Omental fat pad (tissue), 4 donors: ENCODE measurements around the gene CS. TPM values are rescaled to one million over a fixed set of nuclear protein-coding genes. Genes with fewer than 3 reads are reported as not detected.
A peak's percentile ranks its signal among the peaks of the same experiment; 100 is the strongest.
"Not testable (repeated sequence)": the region's sequence is repeated elsewhere in the genome, so short reads cannot be mapped to it uniquely, and the experiment has no call there.

Source experiments
- ATAC-seq: fragments of 150-250 bp; one replicate; pipeline ENCODE4 v1.9.1; 2016; ENCODE audit warnings: mild to moderate bottlenecking, moderate library complexity; ENCODE audit not compliant: low FRiP score
- DNase-seq: peaks from one replicate; pipeline ENCODE4 v3.0.0-alpha.2; 2019; ENCODE audit warnings: low spot score
- total RNA-seq, 4 donors: library from RNA; depleted of rRNA; stranded (reverse); fragments of >200 nt; gene quantifications; one replicate each; pipeline ENCODE4 v1.1.0, GENCODE V29; 2016
- TF ChIP-seq, protein P1 (sequence below), 3 donors: fragments of 450-650 bp; IDR thresholded peaks; one replicate each; pipeline ENCODE4 v1.5.1; 2016 to 2017; ENCODE audit warnings: antibody characterized with exemption in 3 of 3, mild to moderate bottlenecking in 3 of 3, moderate library complexity in 2 of 3

The CS gene
- total RNA-seq, 4 donors from 2014 or later = 143 to 210 (median 194) TPM

- no peak for ATAC-seq
- DNase-seq = no peak
- TF ChIP-seq, protein P1, sequence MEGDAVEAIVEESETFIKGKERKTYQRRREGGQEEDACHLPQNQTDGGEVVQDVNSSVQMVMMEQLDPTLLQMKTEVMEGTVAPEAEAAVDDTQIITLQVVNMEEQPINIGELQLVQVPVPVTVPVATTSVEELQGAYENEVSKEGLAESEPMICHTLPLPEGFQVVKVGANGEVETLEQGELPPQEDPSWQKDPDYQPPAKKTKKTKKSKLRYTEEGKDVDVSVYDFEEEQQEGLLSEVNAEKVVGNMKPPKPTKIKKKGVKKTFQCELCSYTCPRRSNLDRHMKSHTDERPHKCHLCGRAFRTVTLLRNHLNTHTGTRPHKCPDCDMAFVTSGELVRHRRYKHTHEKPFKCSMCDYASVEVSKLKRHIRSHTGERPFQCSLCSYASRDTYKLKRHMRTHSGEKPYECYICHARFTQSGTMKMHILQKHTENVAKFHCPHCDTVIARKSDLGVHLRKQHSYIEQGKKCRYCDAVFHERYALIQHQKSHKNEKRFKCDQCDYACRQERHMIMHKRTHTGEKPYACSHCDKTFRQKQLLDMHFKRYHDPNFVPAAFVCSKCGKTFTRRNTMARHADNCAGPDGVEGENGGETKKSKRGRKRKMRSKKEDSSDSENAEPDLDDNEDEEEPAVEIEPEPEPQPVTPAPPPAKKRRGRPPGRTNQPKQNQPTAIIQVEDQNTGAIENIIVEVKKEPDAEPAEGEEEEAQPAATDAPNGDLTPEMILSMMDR (IDR thresholded peaks at IDR 0.05) = no peak
These were observed 25.8 kb downstream of the CS start for GRCh38 chr12:56274299-56274698.

- not testable (repeated sequence) for DNase-seq, ATAC-seq
These were observed 27.7 kb downstream of the CS start for GRCh38 chr12:56272468-56272867.

GRCh38 chr12:56271031-56271430, 29.1 kb downstream of the CS start:
- TF ChIP-seq, protein P1 (IDR thresholded peaks at IDR 0.05) = no peak
- no peak for DNase-seq
- no peak for ATAC-seq

DNA sequence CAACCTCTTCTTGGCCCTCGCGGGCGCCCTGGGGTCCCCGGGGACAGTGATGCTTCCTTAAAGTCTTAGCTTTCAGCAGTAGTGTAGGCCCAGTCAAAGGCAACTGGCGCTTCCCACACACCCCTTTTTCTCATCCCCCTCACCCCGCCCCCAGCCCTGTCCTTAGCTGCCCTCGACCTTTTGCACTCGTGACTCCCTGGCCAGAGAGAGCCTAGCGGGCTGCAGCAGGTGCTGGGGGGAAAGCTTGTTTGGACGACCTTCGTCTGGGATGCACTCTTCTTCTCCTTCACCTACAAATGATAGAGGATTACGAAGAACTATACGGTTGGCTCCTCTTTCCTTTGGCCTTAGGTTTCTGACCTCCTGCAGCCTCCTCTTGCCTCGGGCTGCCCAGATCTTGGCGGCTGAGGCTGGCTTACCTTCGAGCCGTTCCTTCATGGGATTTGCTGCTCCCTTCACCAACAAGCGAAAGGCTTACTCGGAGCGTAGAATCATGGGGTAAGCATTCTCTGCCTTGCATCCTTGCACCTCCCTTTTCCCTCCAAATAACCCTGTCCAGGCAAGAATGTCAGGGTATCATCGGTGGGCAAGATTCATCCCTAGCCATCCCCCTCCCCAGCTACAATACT, 32.6 kb downstream of the CS start:
- ATAC-seq (peak; percentile 38), DNase-seq (no peak)
- TF ChIP-seq, protein P1 (IDR thresholded peaks at IDR 0.05) = no peak

- TF ChIP-seq, protein P1 (IDR thresholded peaks at IDR 0.05) = peak in 1 of 3 donors; percentile 19
- ATAC-seq (peak; percentile 95), DNase-seq (peak; percentile 76)
These were observed 33.3 kb downstream of the CS start, which contains the start of gene COQ10A for GRCh38 chr12:56266693-56267442. COQ10A (plus strand) TSS chr12:56266942; CDS start chr12:56267119, 177 bp downstream.

- not testable (repeated sequence) for ATAC-seq, DNase-seq
These were observed 34.0 kb downstream of the CS start for GRCh38 chr12:56266068-56266692.

DNA sequence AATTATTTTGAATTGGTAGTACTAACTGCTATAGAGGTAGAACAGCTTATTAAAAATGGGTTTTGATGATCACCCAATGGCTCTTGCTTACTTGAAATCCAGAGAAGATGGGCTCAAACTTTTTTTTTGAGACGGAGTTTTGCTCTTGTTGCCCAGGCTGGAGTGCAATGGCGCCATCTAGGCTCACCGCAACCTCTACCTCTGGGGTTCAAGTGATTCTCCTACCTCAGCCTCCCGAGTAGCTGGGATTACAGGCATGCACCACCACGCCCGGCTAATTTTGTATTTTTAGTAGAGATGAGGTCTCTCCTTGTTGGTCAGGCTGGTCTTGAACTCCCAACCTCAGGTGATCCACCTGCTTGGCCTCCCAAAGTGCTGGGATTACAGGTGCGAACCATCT, 37.2 kb downstream of the CS start:
- ATAC-seq, DNase-seq: not testable (repeated sequence)

DNA sequence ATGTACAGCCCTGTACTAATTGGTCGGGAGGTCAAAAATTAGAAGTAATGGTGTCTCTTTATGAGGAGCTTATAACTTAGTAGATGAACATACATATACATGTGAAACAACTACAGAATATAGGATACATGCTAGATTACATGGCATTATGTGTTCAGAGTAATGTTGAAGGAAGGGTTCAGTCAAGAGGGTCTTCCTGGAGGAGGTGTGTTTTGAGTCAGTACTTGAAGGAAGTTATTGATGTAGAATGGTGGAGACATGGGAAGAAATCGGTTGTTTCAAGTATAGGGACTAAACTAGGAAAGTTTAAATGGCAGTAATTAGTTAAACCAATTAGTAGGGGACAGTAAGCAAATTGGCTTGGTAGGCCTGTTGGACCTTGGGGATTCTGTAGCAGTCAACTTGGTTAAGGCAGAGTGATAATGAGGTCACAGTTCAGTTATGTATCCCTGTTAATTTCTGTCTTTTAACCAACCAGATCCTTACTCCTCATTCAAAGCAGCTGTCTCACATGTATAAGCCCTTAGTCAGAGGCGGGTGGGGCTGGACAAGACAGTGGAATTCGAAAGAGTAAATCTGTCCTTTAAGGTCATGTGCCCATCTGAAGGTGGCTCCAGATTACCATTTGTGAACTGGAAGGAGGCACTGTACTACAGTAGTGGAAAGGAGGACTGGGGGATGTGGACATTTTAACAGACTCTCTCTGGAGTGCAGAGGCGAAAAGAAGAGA, 38.5 kb downstream of the CS start:
- no peak for ATAC-seq
- DNase-seq = no peak
- TF ChIP-seq, protein P1 (IDR thresholded peaks at IDR 0.05) = no peak
